ENCODE measurements around the gene ZRANB1. TPM values are rescaled to one million over a fixed set of nuclear protein-coding genes. Genes with fewer than 3 reads are reported as not detected.

ZRANB1 gene
- total RNA-seq, 1 experiment from 2014 or later: 23.2 TPM

GRCh38 chr10:124999433-125000365 is 57.8 kb downstream of the ZRANB1 start:
- CTCF ChIA-PET: no interaction called here
- POLR2A ChIA-PET: interaction anchor here (0.7 to 1.0 kb wide), 3 partner anchors 10 to 77 kb away, joined by 3 to 4 read pairs (median 3); no protein-coding TSS in a partner anchor
- intact Hi-C loops (cut with micrococcal nuclease): no loop called here
- no peak for TF ChIP-seq CTCF (IDR thresholded peaks at IDR 0.05; ENCODE audit: unreplicated experiment)
- Mint-ChIP-seq H3K9me3 (ENCODE audit: unreplicated experiment) (no peaks in the 10 kb centered on the region), H3K4me3 (ENCODE audit: unreplicated experiment) (no peak overlapping the region), H3K27me3 (ENCODE audit: insufficient read depth, unreplicated experiment) (no peaks in the 10 kb centered on the region), H3K36me3 (ENCODE audit: insufficient read depth, unreplicated experiment) (peaks cover 86% of the 10 kb centered on the region), H3K27ac (ENCODE audit: low read depth, unreplicated experiment) (no peak overlapping the region), H3K4me1 (ENCODE audit: insufficient read depth, unreplicated experiment) (no peaks in the 10 kb centered on the region)
- no TSS peak for BruUV-seq (replicated peaks)
- DNase-seq (ENCODE audit: unreplicated experiment): no peak

- BruUV-seq (replicated peaks): no TSS peak
- Mint-ChIP-seq H3K4me1 (ENCODE audit: insufficient read depth, unreplicated experiment) (no peaks in the 10 kb centered on the region), H3K9me3 (ENCODE audit: unreplicated experiment) (no peaks in the 10 kb centered on the region), H3K4me3 (ENCODE audit: unreplicated experiment) (no peak overlapping the region), H3K36me3 (ENCODE audit: insufficient read depth, unreplicated experiment) (peaks cover 81% of the 10 kb centered on the region), H3K27me3 (ENCODE audit: insufficient read depth, unreplicated experiment) (no peaks in the 10 kb centered on the region), H3K27ac (ENCODE audit: low read depth, unreplicated experiment) (no peak overlapping the region)
- ChIA-PET POLR2A (interaction anchor here (0.7 to 1.0 kb wide), 3 partner anchors 11 to 78 kb away, joined by 3 to 4 read pairs (median 3); no protein-coding TSS in a partner anchor), CTCF (interaction anchor here (0.6 kb wide), 1 partner anchor 66 kb away, joined by 3 read pairs; no protein-coding TSS in a partner anchor)
- no peak for TF ChIP-seq CTCF (IDR thresholded peaks at IDR 0.05; ENCODE audit: unreplicated experiment)
- no peak for DNase-seq (ENCODE audit: unreplicated experiment)
- intact Hi-C loops (cut with micrococcal nuclease): no loop called here
These were observed 58.7 kb downstream of the ZRANB1 start for GRCh38 chr10:125000366-125001312.

- CTCF ChIA-PET: interaction anchor here (0.6 kb wide), 1 partner anchor 65 kb away, joined by 3 read pairs; no protein-coding TSS in a partner anchor
- no peak for TF ChIP-seq CTCF (IDR thresholded peaks at IDR 0.05; ENCODE audit: unreplicated experiment)
- Mint-ChIP-seq H3K4me1 (ENCODE audit: insufficient read depth, unreplicated experiment) (no peaks in the 10 kb centered on the region), H3K4me3 (ENCODE audit: unreplicated experiment) (no peak overlapping the region), H3K36me3 (ENCODE audit: insufficient read depth, unreplicated experiment) (peaks cover 78% of the 10 kb centered on the region), H3K27me3 (ENCODE audit: insufficient read depth, unreplicated experiment) (no peaks in the 10 kb centered on the region), H3K9me3 (ENCODE audit: unreplicated experiment) (no peaks in the 10 kb centered on the region), H3K27ac (ENCODE audit: low read depth, unreplicated experiment) (no peak overlapping the region)
- no TSS peak for BruUV-seq (replicated peaks)
- intact Hi-C loops (cut with micrococcal nuclease): no loop called here
- POLR2A ChIA-PET: no interaction called here
- no peak for DNase-seq (ENCODE audit: unreplicated experiment)
These were observed 59.6 kb downstream of the ZRANB1 start for GRCh38 chr10:125001313-125002046.
